ENCODE data around the gene CELSR2.
A peak's percentile ranks its signal among the peaks of the same experiment; 100 is the strongest.
"Not testable (repeated sequence)": the region's sequence is repeated elsewhere in the genome, so short reads cannot be mapped to it uniquely, and the experiment has no call there.

Gene CELSR2

GRCh38 chr1:109295712-109296415, 46.5 kb downstream of the CELSR2 start:
- Histone ChIP-seq H3K4me3 (no peak overlapping the region), H3K27me3 (no peaks in the 10 kb centered on the region), H3K36me3 (no peaks in the 10 kb centered on the region), H4K20me1 (no peaks in the 10 kb centered on the region), H3K4me1 (peaks cover 10 to 53% (median 23%) of the 10 kb centered on the region in 10 experiments), H3K27ac (no peak overlapping the region), H3K4me2 (peak overlapping the region in 4 of 11 experiments; percentile 76 to 91 (median 83); a peak in 9 of 22 replicates), H3K9me3 (replicated peaks in 1 of 11) (no peaks in the 10 kb centered on the region), H3K9ac (no peak overlapping the region)
- TF ChIP-seq Cebpa-rat (IDR thresholded peaks at IDR 0.05), result no peak

GRCh38 chr1:109296782-109297181, 47.4 kb downstream of the CELSR2 start:
- Histone ChIP-seq H3K4me1 (peaks cover 10 to 44% (median 22%) of the 10 kb centered on the region in 10 experiments), H3K27ac (no peak overlapping the region), H3K9ac (no peak overlapping the region)

GRCh38 chr1:109298666-109299557, 49.6 kb downstream of the CELSR2 start:
- TF ChIP-seq Cebpa-rat (IDR thresholded peaks at IDR 0.05), result no peak
- peak overlapping the region in 3 of 11 experiments; percentile 10 to 47 (median 37); a peak in 5 of 22 replicates for H3K4me2 ChIP-seq
- H4K20me1 ChIP-seq, result no peaks in the 10 kb centered on the region
- H3K27ac ChIP-seq, result no peak overlapping the region
- H3K4me1 ChIP-seq, result peaks cover 10 to 33% (median 19%) of the 10 kb centered on the region in 10 experiments
- H3K27me3 ChIP-seq, result no peaks in the 10 kb centered on the region
- no peak overlapping the region for H3K9ac ChIP-seq
- H3K9me3 ChIP-seq (replicated peaks in 1 of 11), result no peaks in the 10 kb centered on the region
- no peak overlapping the region for H3K4me3 ChIP-seq
- no peaks in the 10 kb centered on the region for H3K36me3 ChIP-seq

More at GRCh38 chr1:109296782-109297181, 47.4 kb downstream of the CELSR2 start:
- Histone ChIP-seq H3K4me2 (no peak overlapping the region), H3K4me3 (no peak overlapping the region), H3K27me3 (no peaks in the 10 kb centered on the region), H3K36me3 (no peaks in the 10 kb centered on the region), H4K20me1 (no peaks in the 10 kb centered on the region), H3K9me3 (replicated peaks in 1 of 11) (no peaks in the 10 kb centered on the region)
- TF ChIP-seq Cebpa-rat (IDR thresholded peaks at IDR 0.05), result no peak

GRCh38 chr1:109299558-109300343, 50.4 kb downstream of the CELSR2 start:
- H3K4me1 ChIP-seq, result peaks cover 3 to 25% (median 11%) of the 10 kb centered on the region in 10 experiments
- no peak overlapping the region; a peak in 1 of 22 replicates for H3K4me2 ChIP-seq
- no peaks in the 10 kb centered on the region for H4K20me1 ChIP-seq
- H3K9me3 ChIP-seq (replicated peaks in 1 of 11), result no peaks in the 10 kb centered on the region
- TF ChIP-seq Cebpa-rat (IDR thresholded peaks at IDR 0.05), result no peak
- no peaks in the 10 kb centered on the region for H3K36me3 ChIP-seq
- no peak overlapping the region for H3K9ac ChIP-seq
- H3K27ac ChIP-seq, result no peak overlapping the region
- H3K27me3 ChIP-seq, result no peaks in the 10 kb centered on the region
- H3K4me3 ChIP-seq, result no peak overlapping the region

GRCh38 chr1:109300650-109301151, 51.4 kb downstream of the CELSR2 start:
- Histone ChIP-seq H3K9me3 (replicated peaks in 1 of 11) (no peaks in the 10 kb centered on the region), H3K4me1 (peaks cover 0 to 15% (median 3%) of the 10 kb centered on the region in 10 experiments; a peak in 14 of 20 replicates), H3K36me3 (no peaks in the 10 kb centered on the region), H3K9ac (no peak overlapping the region), H3K4me2 (no peak overlapping the region), H3K27ac (no peak overlapping the region), H3K4me3 (no peak overlapping the region), H4K20me1 (no peaks in the 10 kb centered on the region), H3K27me3 (no peaks in the 10 kb centered on the region)
- no peak for TF ChIP-seq Cebpa-rat (IDR thresholded peaks at IDR 0.05)

GRCh38 chr1:109301874-109302273, 52.5 kb downstream of the CELSR2 start:
- no peak overlapping the region for H3K4me3 ChIP-seq
- no peaks in the 10 kb centered on the region for H4K20me1 ChIP-seq
- peaks cover 10 to 21% (median 12%) of the 10 kb centered on the region in 10 experiments for H3K4me1 ChIP-seq
- no peak for TF ChIP-seq Cebpa-rat (IDR thresholded peaks at IDR 0.05)
- H3K9ac ChIP-seq, result no peak overlapping the region
- no peak overlapping the region for H3K4me2 ChIP-seq
- no peak overlapping the region for H3K27ac ChIP-seq
- no peaks in the 10 kb centered on the region for H3K9me3 ChIP-seq (replicated peaks in 1 of 11)
- no peaks in the 10 kb centered on the region for H3K27me3 ChIP-seq
- no peaks in the 10 kb centered on the region for H3K36me3 ChIP-seq

GRCh38 chr1:109304226-109304920, 55.0 kb downstream of the CELSR2 start:
- H3K9me3 ChIP-seq (replicated peaks in 1 of 11), result no peaks in the 10 kb centered on the region
- H3K4me1 ChIP-seq, result peaks cover 24 to 36% (median 31%) of the 10 kb centered on the region in 10 experiments
- H4K20me1 ChIP-seq, result no peaks in the 10 kb centered on the region; a peak in 1 of 22 replicates
- no peak overlapping the region for H3K4me2 ChIP-seq
- no peak overlapping the region for H3K9ac ChIP-seq
- no peak overlapping the region for H3K27ac ChIP-seq
- TF ChIP-seq Cebpa-rat (IDR thresholded peaks at IDR 0.05), result no peak
- H3K4me3 ChIP-seq, result no peak overlapping the region
- H3K27me3 ChIP-seq, result no peaks in the 10 kb centered on the region
- no peaks in the 10 kb centered on the region for H3K36me3 ChIP-seq

- not testable (repeated sequence) for H3K27me3 ChIP-seq; H3K36me3 ChIP-seq; H3K9ac ChIP-seq; H3K4me3 ChIP-seq; H3K27ac ChIP-seq; H4K20me1 ChIP-seq; H3K9me3 ChIP-seq (replicated peaks in 1 of 11)
- Histone ChIP-seq H3K4me2 (peak overlapping the region in 8 of 11 experiments; percentile 2 to 88 (median 78); a peak in 13 of 22 replicates), H3K4me1 (peaks cover 27 to 41% (median 30%) of the 10 kb centered on the region in 10 experiments)
Measured at GRCh38 chr1:109305991-109306390, 56.7 kb downstream of the CELSR2 start.
